Sigmoid colon (tissue), 3 donors: ENCODE results near the gene RETREG1.

Source experiments
- POLR2A ChIP-seq, 2 donors: fragments of 450-650 bp; IDR thresholded peaks; one replicate each; pipeline ENCODE4 v1.6.1; 2016; ENCODE audit warnings: antibody characterized with exemption in 2 of 2, mild to moderate bottlenecking in 2 of 2, moderate library complexity in 2 of 2
- TF ChIP-seq, protein P1 (sequence below), 4 experiments: fragments of 450-650 bp in 3 of 4; fragments of 200-600 bp in 1 of 4; IDR thresholded peaks; one replicate each; pipeline ENCODE4 v1.5.1; 2016 to 2019; ENCODE audit warnings: antibody characterized with exemption in 4 of 4, mild to moderate bottlenecking in 3 of 4, moderate library complexity in 2 of 4

DNA sequence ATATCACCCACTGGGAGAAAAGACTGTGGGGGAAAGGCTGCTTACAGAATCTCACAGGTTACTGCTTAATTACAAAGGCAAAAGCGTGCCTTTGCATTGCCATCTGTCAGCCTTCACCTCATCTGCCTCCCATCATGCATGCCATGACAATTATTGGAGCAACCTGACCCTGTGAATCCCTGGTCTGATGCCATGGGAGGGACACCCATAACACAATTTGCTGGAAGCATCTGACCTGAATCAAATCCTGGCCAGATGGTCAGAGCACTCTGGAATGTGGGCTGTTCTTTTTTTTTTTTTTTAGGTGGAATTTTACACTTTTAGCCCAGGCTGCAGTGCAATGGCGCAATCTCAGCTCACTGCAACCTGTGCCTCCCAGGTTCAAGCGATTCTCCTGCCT lies 11.6 kb upstream of the RETREG1 start:
- TF ChIP-seq, protein P1, sequence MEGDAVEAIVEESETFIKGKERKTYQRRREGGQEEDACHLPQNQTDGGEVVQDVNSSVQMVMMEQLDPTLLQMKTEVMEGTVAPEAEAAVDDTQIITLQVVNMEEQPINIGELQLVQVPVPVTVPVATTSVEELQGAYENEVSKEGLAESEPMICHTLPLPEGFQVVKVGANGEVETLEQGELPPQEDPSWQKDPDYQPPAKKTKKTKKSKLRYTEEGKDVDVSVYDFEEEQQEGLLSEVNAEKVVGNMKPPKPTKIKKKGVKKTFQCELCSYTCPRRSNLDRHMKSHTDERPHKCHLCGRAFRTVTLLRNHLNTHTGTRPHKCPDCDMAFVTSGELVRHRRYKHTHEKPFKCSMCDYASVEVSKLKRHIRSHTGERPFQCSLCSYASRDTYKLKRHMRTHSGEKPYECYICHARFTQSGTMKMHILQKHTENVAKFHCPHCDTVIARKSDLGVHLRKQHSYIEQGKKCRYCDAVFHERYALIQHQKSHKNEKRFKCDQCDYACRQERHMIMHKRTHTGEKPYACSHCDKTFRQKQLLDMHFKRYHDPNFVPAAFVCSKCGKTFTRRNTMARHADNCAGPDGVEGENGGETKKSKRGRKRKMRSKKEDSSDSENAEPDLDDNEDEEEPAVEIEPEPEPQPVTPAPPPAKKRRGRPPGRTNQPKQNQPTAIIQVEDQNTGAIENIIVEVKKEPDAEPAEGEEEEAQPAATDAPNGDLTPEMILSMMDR (IDR thresholded peaks at IDR 0.05): no peak
- no peak for TF ChIP-seq POLR2A (IDR thresholded peaks at IDR 0.05)
